D341Med (cell line): ENCODE results near the gene TRIM66.
A peak's percentile ranks its signal among the peaks of the same experiment; 100 is the strongest.

Experiments used
- DNase-seq: peaks from one replicate; pipeline ENCODE4 v3.0.0; 2012; ENCODE audit warnings: low spot score

Gene TRIM66

DNA sequence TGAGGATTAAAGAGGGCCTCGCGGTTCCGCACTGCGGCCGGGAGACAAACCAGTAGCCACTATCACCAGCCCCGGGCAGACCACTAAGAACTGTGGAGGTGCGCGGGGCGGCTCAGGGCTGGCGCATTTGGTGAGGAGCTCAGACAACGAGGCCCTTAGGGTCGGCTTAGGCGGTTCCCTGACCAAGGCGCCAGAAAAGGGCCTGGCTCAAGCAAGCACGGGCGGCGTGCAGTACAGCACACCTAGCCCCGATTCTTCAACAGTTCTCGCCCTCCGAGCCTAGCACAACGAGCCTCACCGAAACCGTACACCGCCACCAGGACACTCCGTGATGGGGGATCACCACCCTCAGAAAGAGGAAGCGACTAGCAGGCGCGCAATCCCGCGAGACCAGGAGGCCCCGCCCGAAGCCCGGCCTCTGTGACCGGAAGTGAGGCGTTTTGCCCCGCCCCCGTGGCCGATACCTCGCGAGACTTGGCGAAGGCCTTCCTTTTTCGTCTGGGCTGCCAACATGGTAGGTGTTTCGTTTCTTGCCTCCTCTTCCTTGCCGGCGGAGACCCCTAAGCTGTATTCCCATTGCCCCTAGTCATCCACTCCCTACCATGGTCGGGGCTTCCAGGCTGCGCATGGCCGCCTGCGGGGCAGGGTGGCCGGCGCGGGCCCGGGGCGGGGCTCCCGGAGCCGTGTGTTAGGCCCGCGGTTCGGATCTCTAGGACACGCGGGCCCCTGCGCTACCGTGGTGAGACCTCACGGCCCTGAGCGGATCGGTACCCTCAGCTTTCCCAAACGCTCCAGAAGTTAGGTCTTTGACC, at the start of gene TRIM66, which contains the start of gene RPL27A:
Gene TRIM66 (minus strand): TSS at position 363 of the 812 bp plus-strand sequence. CDS start 10,391 bp downstream, outside the sequence.
Gene RPL27A (plus strand): TSS at position 490 of the 812 bp plus-strand sequence. CDS start 22 bp downstream, at position 512.
- peak; percentile 94 for DNase-seq

DNA sequence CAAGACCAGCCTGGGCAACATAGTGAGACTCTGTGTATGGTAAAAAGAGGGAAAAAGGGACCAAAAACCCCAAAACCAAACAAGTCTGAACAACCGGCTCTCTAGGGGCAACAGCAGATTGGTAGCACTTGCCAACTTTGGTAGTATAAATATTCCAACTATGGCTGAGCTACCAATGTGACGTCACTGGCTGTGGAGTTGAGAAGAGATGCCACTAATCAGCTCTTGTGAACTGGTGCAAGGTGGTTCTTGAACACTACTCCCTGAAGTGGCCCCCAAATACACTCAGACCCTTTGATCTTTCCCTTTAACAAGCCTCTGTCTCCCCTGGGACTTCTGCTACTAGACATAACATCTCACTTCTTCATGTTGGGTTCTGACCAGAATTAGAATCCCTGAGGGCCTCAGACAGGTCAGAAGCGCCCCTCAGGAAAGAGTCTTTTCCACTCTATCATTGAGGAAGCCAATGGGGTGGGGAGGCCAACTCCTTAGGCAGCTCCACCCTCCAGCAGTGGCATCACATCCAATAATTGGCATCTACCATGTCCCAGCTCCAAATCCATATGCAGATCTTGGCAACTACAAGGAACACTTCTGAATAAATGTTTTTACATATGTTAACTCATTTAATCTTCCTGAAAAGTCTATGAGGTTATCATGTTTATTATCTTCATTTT, 49.3 kb upstream of the TRIM66 start:
- DNase-seq = no peak

DNA sequence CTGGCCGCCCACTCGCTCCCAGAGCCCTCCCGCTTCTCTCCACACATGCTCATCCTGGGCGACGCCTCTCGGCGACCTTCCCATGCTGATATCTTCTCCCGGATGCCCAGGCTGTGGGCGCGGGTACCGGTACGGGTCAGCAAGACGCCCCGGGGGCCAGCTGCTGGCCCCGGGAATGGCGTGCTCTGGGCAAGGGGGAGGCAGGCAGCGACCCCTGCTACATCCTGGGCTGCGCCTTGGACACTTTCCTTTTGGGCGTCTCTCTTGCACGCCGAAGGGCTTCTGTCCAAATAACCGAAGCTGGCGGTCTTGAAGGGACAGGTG, 48.2 kb upstream of the TRIM66 start:
- no peak for DNase-seq

GRCh38 chr11:8729837-8730696, 47.6 kb upstream of the TRIM66 start:
- DNase-seq = no peak

- DNase-seq = no peak
These were observed 46.6 kb upstream of the TRIM66 start for GRCh38 chr11:8729067-8729466.

DNA sequence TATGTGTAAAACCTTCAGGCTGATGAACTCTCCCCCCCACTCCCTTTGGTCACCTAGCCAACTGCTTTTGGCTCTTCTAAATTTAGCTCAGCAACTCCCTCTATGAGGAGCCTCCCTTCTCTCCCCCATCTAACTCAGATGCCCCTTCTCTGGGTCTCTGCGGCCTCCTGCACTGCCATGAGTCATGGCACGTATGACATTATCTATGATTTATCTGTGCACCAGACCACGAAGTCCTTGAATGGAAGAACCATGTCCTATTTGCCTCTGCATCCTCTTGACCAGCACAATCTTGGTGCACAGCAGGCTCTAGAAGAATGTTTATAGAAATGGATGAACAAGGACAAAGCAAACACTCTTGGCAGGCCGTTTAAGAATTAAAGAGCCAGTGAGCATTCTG, 46.1 kb upstream of the TRIM66 start:
- no peak for DNase-seq

DNA sequence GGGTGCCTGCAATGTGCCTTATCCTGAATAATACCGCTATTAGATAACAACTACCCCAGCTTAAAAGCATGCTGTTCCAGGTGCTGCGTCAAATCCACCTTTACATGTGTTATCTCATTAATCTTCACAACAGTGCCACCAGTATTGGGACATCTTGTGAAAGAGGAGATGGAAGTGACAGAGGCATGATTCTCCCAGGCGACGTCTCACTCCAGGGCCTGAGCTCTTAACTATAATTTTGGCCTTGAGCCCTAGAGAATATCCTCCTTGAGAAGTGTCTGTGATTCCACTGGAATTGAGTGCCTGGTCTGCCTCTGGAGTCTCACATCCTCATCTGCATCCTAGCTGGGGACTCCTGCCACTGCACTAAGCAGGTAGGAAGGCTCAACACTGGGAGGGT, 43.9 kb upstream of the TRIM66 start:
- no peak for DNase-seq

DNA sequence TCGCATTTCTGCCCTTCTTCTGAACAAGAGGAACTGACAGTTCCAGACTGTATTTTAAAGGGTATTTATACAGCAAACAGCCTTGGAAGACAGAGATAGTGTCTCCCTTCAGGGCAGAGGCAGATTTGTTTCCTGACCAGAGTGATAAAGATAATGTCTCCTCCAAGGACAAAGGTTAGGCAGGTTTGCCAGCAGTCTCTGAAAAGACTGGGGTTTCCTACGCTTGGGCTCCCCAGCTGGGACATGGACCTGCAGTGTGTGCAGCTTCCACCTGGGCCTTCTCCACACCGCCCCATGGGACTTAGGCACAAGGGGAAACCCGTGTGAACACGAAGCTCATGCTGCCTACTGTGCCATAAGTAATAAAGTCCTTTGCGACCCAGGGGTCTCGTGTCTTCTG, 42.2 kb upstream of the TRIM66 start:
- DNase-seq = no peak

DNA sequence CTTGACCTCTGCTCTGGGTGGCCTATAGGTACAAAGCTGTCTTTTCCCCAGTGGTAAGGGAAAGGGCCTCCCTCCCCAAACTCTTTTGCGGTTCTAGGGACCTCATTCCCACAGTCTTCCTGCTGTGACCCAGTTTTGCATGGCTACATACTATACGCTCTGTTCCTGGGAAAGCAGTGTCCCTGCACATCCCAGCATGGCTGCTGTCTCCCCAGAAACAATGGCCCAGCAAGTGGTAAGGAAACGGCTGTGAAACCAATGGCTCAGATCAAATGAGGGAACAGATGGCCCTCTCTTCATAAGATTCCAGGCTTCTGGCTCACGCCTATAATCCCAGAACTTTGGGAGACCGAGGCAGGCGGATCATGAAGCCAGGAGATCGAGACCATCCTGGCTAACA, 41.2 kb upstream of the TRIM66 start:
- DNase-seq = no peak

DNA sequence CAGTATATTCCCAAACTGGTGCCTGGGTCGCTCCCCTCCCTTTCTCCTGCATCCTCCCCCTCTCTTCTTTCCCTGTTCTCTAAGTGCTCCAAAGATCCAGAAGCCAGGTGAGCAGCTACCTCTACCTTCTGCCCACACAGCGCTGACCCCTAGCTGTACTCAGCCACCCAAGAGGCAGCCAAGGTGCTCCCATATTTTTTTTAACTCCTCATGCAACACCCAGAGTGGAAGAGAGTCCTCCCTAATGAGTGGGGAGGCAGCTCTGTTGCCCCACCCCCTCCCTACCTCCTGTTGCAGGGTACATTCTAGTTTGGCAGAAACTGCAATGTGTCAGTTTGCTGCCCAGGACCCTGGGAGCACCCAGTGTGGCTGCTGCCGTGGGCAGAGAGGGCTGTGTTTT, 40.3 kb upstream of the TRIM66 start:
- DNase-seq = no peak

- no peak for DNase-seq
These were observed 39.4 kb upstream of the TRIM66 start for GRCh38 chr11:8721609-8722500.

DNA sequence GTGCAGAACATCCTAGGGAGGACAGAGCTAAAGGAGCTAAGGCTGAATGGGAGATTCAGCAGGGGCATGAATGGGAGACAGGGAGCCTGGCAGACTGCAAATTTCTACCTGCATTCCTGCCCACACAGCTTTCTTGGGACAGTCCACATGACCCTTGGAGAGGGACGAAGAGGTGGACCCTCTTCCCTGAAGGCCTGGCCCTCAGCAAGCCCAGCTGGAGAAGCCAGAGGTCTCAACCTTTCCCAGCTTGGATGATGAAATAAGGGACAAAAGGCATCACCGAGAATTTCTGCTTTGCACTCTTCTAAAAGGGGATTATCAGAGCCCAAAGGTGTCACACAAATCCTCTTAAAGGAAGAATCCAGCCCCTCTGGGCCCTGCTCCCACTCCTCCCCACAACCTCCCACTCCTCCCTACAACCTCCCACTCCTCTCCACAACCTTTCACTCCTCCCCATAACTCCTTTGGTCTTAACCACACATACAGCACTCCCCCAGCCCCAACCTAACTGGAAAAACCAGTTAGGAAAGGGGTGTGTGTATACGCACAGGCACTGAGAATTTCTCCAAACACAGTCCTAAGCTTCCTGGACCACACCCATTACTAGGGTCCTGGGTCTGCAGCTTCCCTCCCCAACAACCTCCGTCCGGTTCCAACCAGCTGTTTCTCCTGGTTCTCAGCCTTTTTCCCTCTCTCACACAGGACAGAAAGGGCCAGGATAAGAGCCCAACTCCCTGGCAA, 38.6 kb upstream of the TRIM66 start:
- peak; percentile 64 for DNase-seq

DNA sequence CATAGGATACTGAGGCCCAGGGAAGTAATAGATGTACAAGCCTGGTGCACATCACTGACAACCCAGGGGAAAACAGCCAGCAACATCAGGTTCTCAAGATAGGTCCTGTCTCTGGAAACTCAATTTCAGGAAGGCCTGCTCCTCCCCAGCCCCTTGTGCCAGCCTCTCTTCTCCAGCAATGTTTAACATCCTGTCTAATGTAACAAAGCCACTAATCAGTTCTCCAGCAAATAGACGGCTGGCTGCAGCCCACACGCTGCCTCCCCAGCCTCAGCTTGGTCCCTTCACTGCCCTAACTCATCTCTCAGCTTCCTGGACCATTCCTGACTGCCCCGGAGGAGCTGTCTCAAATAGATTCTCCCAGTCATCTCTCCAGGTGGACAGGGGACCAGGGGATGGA, 37.9 kb upstream of the TRIM66 start:
- DNase-seq = no peak

DNA sequence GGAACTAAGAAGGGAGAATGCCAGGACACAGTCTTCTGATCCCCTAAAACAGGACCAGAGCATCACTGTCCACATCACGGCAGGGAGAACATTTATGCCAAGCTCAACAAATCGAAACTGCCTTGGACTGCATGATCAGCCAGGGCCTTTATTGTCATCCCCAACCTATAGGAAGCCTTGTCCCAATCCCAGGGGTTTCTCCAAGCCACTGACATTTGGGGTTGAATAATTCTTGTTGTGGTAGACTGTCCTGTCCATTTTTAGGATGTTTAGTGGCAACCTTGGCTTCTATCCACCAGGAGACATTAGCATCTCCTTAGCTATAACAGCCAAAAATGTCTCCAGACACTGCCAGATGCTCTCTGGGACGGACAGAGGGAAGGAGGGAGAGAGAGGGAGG, 37.3 kb upstream of the TRIM66 start:
- no peak for DNase-seq

DNA sequence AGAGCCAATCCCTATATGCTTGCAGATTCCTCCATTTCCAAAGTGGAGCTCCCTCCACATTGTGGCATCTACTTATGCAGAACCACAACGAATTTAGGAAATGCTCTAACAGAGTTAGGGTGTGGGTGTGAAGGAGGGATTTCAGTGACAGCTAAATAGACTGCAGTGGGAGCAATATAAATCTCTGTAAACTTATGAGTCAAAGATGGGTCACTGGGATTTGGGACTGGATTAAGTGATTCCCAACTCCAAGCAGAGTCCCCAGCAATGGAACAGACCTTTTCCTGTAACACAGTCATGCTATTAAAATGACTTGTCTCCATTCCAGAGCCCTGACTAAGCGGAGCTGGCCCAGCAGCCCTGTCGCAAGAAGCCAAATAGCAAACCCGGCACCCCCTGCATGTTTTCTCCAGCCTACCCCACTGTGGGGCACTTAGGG, 36.8 kb upstream of the TRIM66 start:
- no peak for DNase-seq

GRCh38 chr11:8717876-8718753, 35.6 kb upstream of the TRIM66 start:
- no peak for DNase-seq

DNA sequence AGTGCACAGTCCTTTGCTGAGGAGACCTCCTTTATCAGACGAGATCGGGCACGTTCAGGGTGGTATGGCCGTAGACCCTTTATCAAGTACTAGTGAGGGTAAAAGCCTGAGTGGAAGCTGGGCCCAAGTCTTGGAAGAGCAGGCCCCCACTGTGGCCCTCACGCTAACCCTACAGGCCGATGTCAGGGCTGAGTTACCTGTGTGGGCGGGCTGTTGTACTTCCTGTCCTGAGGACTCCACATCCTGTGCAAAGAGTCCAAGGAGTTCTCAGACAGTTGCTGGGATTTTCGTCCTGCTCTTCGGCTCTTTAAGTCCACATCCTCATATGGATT, 35.0 kb upstream of the TRIM66 start:
- no peak for DNase-seq

DNA sequence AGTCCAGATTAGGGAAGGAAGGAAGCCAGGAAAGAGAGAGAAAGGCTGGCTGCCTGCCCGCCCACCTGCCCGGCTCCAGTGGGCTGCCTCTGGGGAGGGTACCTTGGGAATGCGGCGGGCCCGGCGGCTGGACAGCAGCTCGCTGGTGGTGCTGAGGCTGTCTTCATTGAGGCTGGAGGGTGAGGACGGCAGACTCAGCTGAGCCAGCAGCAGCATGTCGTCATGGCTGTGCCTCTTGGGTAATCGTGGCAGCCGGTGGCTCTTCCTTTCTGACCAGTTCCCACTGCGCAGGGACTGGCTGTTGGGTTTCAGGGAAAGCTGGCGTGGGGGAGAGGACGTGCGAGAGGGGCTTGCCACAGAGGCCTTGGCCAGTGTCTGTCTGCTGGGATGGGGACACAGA, 33.0 kb upstream of the TRIM66 start:
- no peak for DNase-seq

DNA sequence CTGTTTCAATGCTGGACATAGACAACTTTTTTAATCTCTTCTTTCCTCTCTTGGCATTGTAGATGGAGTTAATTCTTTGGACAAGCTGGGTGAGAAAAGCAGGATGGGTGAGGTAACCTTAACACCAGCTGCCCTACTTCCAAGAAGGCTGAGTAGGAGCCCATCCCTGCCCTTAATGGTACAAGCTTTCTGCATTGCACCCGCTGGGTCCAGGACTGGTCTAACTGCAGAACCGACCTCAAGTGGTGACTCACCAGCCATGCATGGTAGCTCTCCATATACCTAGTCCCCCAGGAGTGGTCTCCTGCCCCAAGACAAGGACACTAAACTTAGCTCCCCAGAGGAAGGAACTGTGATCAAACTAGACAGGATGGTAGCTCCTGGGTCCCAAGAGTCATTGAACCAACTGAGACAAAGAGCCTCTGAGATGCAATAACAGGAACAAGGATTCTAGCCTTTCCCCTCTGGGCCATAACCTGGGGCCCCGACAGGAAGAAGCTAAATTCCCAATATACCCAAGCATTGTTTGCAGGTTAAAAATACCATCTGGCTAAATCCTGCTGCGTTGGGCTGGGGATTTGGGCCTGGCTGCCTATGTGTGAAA, 32.3 kb upstream of the TRIM66 start:
- DNase-seq = no peak
